OCI-LY7 (cell line): Measurements from ENCODE around the gene ARRB1. TPM values are rescaled to one million over a fixed set of nuclear protein-coding genes. Genes with fewer than 3 reads are reported as not detected.

Source experiments
- BruUV-seq: library from RNA; stranded (reverse); fragments of 400-500 nt; replicated peaks from 2 replicates; lab custom pipeline; 2021; lab: Mats Ljungman, UMichigan
- CTCF ChIA-PET: fragments of 300-600 bp; sonication (Branson Sonifier 250); formaldehyde crosslinking; loops from one replicate; lab custom pipeline; 2022; ENCODE audit warnings: antibody characterized with exemption; ENCODE audit not compliant: unreplicated experiment; lab: Charles Lee
- POLR2A ChIA-PET: fragments of 300-600 bp; sonication (Branson Sonifier 250); formaldehyde crosslinking; loops from one replicate; lab custom pipeline; 2022; ENCODE audit warnings: antibody characterized with exemption; lab: Charles Lee
- DNase-seq: peaks from one replicate; pipeline ENCODE4 v3.0.0-alpha.2; 2015; ENCODE audit warnings: low spot score
- H2AFZ ChIP-seq: fragments of 200-600 bp; sonication (generic), shearing (Covaris generic); 2 replicates; pipeline ENCODE4 v1.6.1; 2014; ENCODE audit warnings: mild to moderate bottlenecking, antibody characterized with exemption, low read length, moderate library complexity
- H3K27ac ChIP-seq: fragments of 200-600 bp; sonication (generic); 2 replicates; pipeline ENCODE4 v1.5.1; 2014; ENCODE audit warnings: mixed run types, low read depth, mild to moderate bottlenecking, moderate library complexity, low read length, inconsistent platforms; ENCODE audit not compliant: poor library complexity, severe bottlenecking
- H3K36me3 ChIP-seq: fragments of 200-600 bp; sonication (generic); 2 replicates; pipeline ENCODE4 v1.6.1; 2014; ENCODE audit warnings: mild to moderate bottlenecking, antibody characterized with exemption, low read length, moderate library complexity, mixed read lengths; ENCODE audit not compliant: insufficient read depth
- H3K4me1 ChIP-seq: fragments of 200-600 bp; sonication (generic); 2 replicates; pipeline ENCODE4 v1.5.1; 2014; ENCODE audit warnings: mild to moderate bottlenecking, low read length; ENCODE audit not compliant: insufficient read depth, poor library complexity, severe bottlenecking
- H3K4me2 ChIP-seq: fragments of 200-600 bp; sonication (generic); 2 replicates; pipeline ENCODE4 v1.6.1; 2014; ENCODE audit warnings: mild to moderate bottlenecking, low read length
- H3K4me3 ChIP-seq: fragments of 200-600 bp; sonication (generic); 2 replicates; pipeline ENCODE4 v1.5.1; 2014; ENCODE audit warnings: mild to moderate bottlenecking, low read depth, low read length; ENCODE audit not compliant: poor library complexity, severe bottlenecking
- H3K79me2 ChIP-seq: fragments of 200-600 bp; sonication (generic); 2 replicates; pipeline ENCODE4 v1.6.1; 2016; ENCODE audit warnings: low read depth, mild to moderate bottlenecking, low read length, moderate library complexity, mixed read lengths; ENCODE audit not compliant: insufficient read depth
- H3K9me2 ChIP-seq: fragments of 200-600 bp; sonication (generic); 2 replicates; pipeline ENCODE4 v1.6.1; 2016; ENCODE audit warnings: mild to moderate bottlenecking, low read length, mixed read lengths; ENCODE audit not compliant: insufficient read depth
- H3K9me3 ChIP-seq: fragments of 200-600 bp; sonication (generic); 2 replicates; pipeline ENCODE4 v1.6.1; 2014; ENCODE audit warnings: mild to moderate bottlenecking, mixed run types, low read length, mixed read lengths
- H4K20me1 ChIP-seq: fragments of 200-600 bp; sonication (generic); 2 replicates; pipeline ENCODE4 v1.6.1; 2014; ENCODE audit warnings: mild to moderate bottlenecking, antibody characterized with exemption, low read length, moderate library complexity, mixed read lengths; ENCODE audit not compliant: insufficient read depth
- CTCF ChIP-seq: fragments of 200-600 bp; sonication (generic); conservative IDR thresholded peaks from 2 replicates; pipeline ENCODE4 v1.5.1; 2014; ENCODE audit warnings: mild to moderate bottlenecking, antibody characterized with exemption, low read length, moderate library complexity, mixed read lengths
- EZH2phosphoT487 ChIP-seq: fragments of 200-600 bp; sonication (generic); IDR thresholded peaks from 2 replicates; pipeline ENCODE4 v1.6.1; 2018; ENCODE audit warnings: low read depth, borderline replicate concordance, mild to moderate bottlenecking, mixed run types, antibody characterized with exemption, low read length, moderate library complexity, mixed read lengths
- intact Hi-C: fragments of 100-400 bp; cut with micrococcal nuclease; formaldehyde crosslinking; loops from one replicate; pipeline ENCODE4 v1.10.0; 2022; ENCODE audit not compliant: unreplicated experiment
- total RNA-seq, 2 experiments: library from RNA; depleted of rRNA in 1 of 2; stranded (reverse); fragments of >200 nt in 1 of 2; shearing (Covaris generic) in 1 of 2; gene quantifications; 2 replicates each; pipeline ENCODE4 v1.2.3, GENCODE V29; 2014 to 2022

Gene ARRB1
- total RNA-seq, 2 experiments from 2014 or later, result not detected

GRCh38 chr11:75272821-75273301 is 78.6 kb downstream of the ARRB1 start:
- no peak for DNase-seq
- Histone ChIP-seq H3K9me2 (no peaks in the 10 kb centered on the region), H3K4me3 (no peak overlapping the region), H3K9me3 (no peaks in the 10 kb centered on the region), H2AFZ (no peak overlapping the region), H4K20me1 (no peaks in the 10 kb centered on the region), H3K4me2 (no peak overlapping the region), H3K36me3 (no peaks in the 10 kb centered on the region), H3K79me2 (no peaks in the 10 kb centered on the region), H3K4me1 (peaks cover 14% of the 10 kb centered on the region), H3K27ac (no peak overlapping the region)
- no peak for TF ChIP-seq CTCF
- POLR2A ChIA-PET, result no interaction called here
- CTCF ChIA-PET, result no interaction called here
- BruUV-seq, result no TSS peak
- intact Hi-C loops, result no loop called here

DNA sequence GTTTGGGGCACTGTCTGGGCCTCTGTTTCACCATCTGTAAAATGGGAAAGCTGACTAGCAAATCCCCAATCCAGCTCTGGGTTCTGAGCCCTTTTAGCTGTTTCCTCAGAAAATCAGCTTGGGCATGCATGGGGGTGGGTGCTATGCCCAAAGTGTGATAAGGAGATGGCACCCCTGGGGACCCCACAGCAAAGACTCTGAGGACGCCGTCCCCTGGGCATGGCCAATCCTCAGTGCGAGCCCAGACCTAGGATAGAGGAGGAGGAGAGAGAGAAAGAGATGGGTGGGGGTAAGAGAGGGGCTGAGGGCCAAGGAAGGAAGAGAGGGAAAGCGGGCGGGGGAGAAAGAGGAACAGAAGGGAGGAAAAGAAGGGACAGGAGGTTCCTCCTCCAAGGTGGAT is 79.1 kb downstream of the ARRB1 start:
- no peak for DNase-seq
- no TSS peak for BruUV-seq
- Histone ChIP-seq H3K36me3 (no peaks in the 10 kb centered on the region), H3K4me2 (no peak overlapping the region), H3K9me3 (no peaks in the 10 kb centered on the region), H3K4me3 (no peak overlapping the region), H3K27ac (no peak overlapping the region), H3K4me1 (peaks cover 14% of the 10 kb centered on the region), H3K79me2 (no peaks in the 10 kb centered on the region), H3K9me2 (no peaks in the 10 kb centered on the region), H2AFZ (no peak overlapping the region), H4K20me1 (no peaks in the 10 kb centered on the region)
- TF ChIP-seq CTCF (no peak), EZH2phosphoT487 (no peak)
- intact Hi-C loops, result no loop called here
- POLR2A ChIA-PET, result no interaction called here
- CTCF ChIA-PET, result no interaction called here

GRCh38 chr11:75271730-75272129 is 79.7 kb downstream of the ARRB1 start:
- no peaks in the 10 kb centered on the region for H3K9me2 ChIP-seq
- H3K4me2 ChIP-seq, result no peak overlapping the region
- H2AFZ ChIP-seq, result no peak overlapping the region
- no peaks in the 10 kb centered on the region for H3K36me3 ChIP-seq
- POLR2A ChIA-PET, result no interaction called here
- TF ChIP-seq CTCF, result no peak
- no peak for TF ChIP-seq EZH2phosphoT487
- CTCF ChIA-PET, result no interaction called here
- no peak for DNase-seq
- BruUV-seq, result no TSS peak
- peaks cover 14% of the 10 kb centered on the region for H3K4me1 ChIP-seq
- H3K27ac ChIP-seq, result no peak overlapping the region
- H3K79me2 ChIP-seq, result no peaks in the 10 kb centered on the region
- H3K4me3 ChIP-seq, result no peak overlapping the region
- no peaks in the 10 kb centered on the region for H3K9me3 ChIP-seq
- intact Hi-C loops, result no loop called here
- H4K20me1 ChIP-seq, result no peaks in the 10 kb centered on the region
